ENCODE measurements around the gene PLXDC2. TPM values are rescaled to one million over a fixed set of nuclear protein-coding genes. Genes with fewer than 3 reads are reported as not detected.
A peak's percentile ranks its signal among the peaks of the same experiment; 100 is the strongest.

The PLXDC2 gene
- total RNA-seq, 1 donor from 2014 or later = 25.3 TPM

- DNase-seq (ENCODE audit: low spot score) = no peak
Observed at GRCh38 chr10:20108021-20108420, 291.8 kb downstream of the PLXDC2 start.

GRCh38 chr10:20109613-20110012 lies 293.4 kb downstream of the PLXDC2 start:
- no peak for DNase-seq (ENCODE audit: low spot score)

- no peak for DNase-seq (ENCODE audit: low spot score)
Observed at GRCh38 chr10:20110125-20111100, 294.2 kb downstream of the PLXDC2 start.

- no peak for DNase-seq (ENCODE audit: low spot score)
Observed at GRCh38 chr10:20114179-20114578, 297.9 kb downstream of the PLXDC2 start.

- no peak for DNase-seq (ENCODE audit: low spot score)
Observed at GRCh38 chr10:20115894-20116293, 299.7 kb downstream of the PLXDC2 start.

- no peak for DNase-seq (ENCODE audit: low spot score)
Observed at GRCh38 chr10:20117471-20117870, 301.2 kb downstream of the PLXDC2 start.

- no peak for DNase-seq (ENCODE audit: low spot score)
Observed at GRCh38 chr10:20118119-20118518, 301.9 kb downstream of the PLXDC2 start.

- DNase-seq (ENCODE audit: low spot score) = no peak
Observed at GRCh38 chr10:20128811-20129210, 312.6 kb downstream of the PLXDC2 start.

GRCh38 chr10:20132816-20133215 lies 316.6 kb downstream of the PLXDC2 start:
- no peak for DNase-seq (ENCODE audit: low spot score)

- no peak for DNase-seq (ENCODE audit: low spot score)
Observed at GRCh38 chr10:20133669-20134189, 317.5 kb downstream of the PLXDC2 start.

- no peak for DNase-seq (ENCODE audit: low spot score)
Observed at GRCh38 chr10:20142311-20142710, 326.1 kb downstream of the PLXDC2 start.

- DNase-seq (ENCODE audit: low spot score) = no peak
Observed at GRCh38 chr10:20144268-20144667, 328.0 kb downstream of the PLXDC2 start.

- DNase-seq (ENCODE audit: low spot score) = no peak
Observed at GRCh38 chr10:20146004-20146403, 329.8 kb downstream of the PLXDC2 start.

GRCh38 chr10:20147684-20148083 lies 331.5 kb downstream of the PLXDC2 start:
- no peak for DNase-seq (ENCODE audit: low spot score)

- no peak for DNase-seq (ENCODE audit: low spot score)
Observed at GRCh38 chr10:20156511-20156910, 340.3 kb downstream of the PLXDC2 start.

GRCh38 chr10:20157314-20157713 lies 341.1 kb downstream of the PLXDC2 start:
- no peak for DNase-seq (ENCODE audit: low spot score)

GRCh38 chr10:20158086-20158485 lies 341.9 kb downstream of the PLXDC2 start:
- DNase-seq (ENCODE audit: low spot score) = no peak

GRCh38 chr10:20162123-20162522 lies 345.9 kb downstream of the PLXDC2 start:
- DNase-seq (ENCODE audit: low spot score) = peak; percentile 18

- no peak for DNase-seq (ENCODE audit: low spot score)
Observed at GRCh38 chr10:20166096-20166675, 350.0 kb downstream of the PLXDC2 start.

- DNase-seq (ENCODE audit: low spot score) = no peak
Observed at GRCh38 chr10:20170661-20171060, 354.4 kb downstream of the PLXDC2 start.

GRCh38 chr10:20173046-20173445 lies 356.8 kb downstream of the PLXDC2 start:
- DNase-seq (ENCODE audit: low spot score) = no peak

GRCh38 chr10:20175719-20176118 lies 359.5 kb downstream of the PLXDC2 start:
- DNase-seq (ENCODE audit: low spot score) = no peak

- no peak for DNase-seq (ENCODE audit: low spot score)
Observed at GRCh38 chr10:20180766-20181165, 364.5 kb downstream of the PLXDC2 start.

All from umbilical cord (tissue), 2 donors.